Neural crest cell (in vitro differentiated cells): Measurements from ENCODE around the gene RASAL3. TPM values are rescaled to one million over a fixed set of nuclear protein-coding genes. Genes with fewer than 3 reads are reported as not detected.

Experiments used
- DNase-seq: peaks from one replicate; pipeline ENCODE4 v3.0.0; 2021; ENCODE audit warnings: low read depth, mixed read lengths, low spot score
- H3K27ac Mint-ChIP-seq: one replicate; pipeline ENCODE4 v1.8.0; 2021; ENCODE audit warnings: mild to moderate bottlenecking, mixed read lengths; ENCODE audit not compliant: unreplicated experiment
- H3K27me3 Mint-ChIP-seq: 2 replicates; pipeline ENCODE4 v1.8.0; 2021; ENCODE audit warnings: low read depth, mild to moderate bottlenecking, mixed read lengths
- H3K36me3 Mint-ChIP-seq: 2 replicates; pipeline ENCODE4 v1.8.0; 2021; ENCODE audit warnings: low read depth, mild to moderate bottlenecking, mixed read lengths
- H3K4me1 Mint-ChIP-seq: 2 replicates; pipeline ENCODE4 v1.8.0; 2021; ENCODE audit warnings: mixed read lengths
- H3K4me3 Mint-ChIP-seq: one replicate; pipeline ENCODE4 v1.8.0; 2021; ENCODE audit warnings: mild to moderate bottlenecking, mixed read lengths
- H3K9me3 Mint-ChIP-seq: 2 replicates; pipeline ENCODE4 v1.8.0; 2021; ENCODE audit warnings: mixed read lengths
- CTCF ChIP-seq: fragments of 200-600 bp; sonication (generic); conservative IDR thresholded peaks from 2 replicates; pipeline ENCODE4 v1.5.0; 2021; ENCODE audit warnings: antibody characterized with exemption, mild to moderate bottlenecking
- long read RNA-seq: library from polyadenylated mRNA; unstranded; transcript quantifications from one replicate; pipeline ENCODE4 v2.0.0, GENCODE V29; 2020
- total RNA-seq: library from RNA; stranded (reverse); gene quantifications from 2 replicates; pipeline ENCODE4 v1.2.1, GENCODE V29; 2021

Gene RASAL3
- not detected in 2 replicates for total RNA-seq
- long read RNA-seq = 0 reads

- no peaks in the 10 kb centered on the region for H3K9me3 Mint-ChIP-seq
- H3K4me3 Mint-ChIP-seq = no peak within 1 kb of the TSS
- DNase-seq = no peak
- H3K27ac Mint-ChIP-seq = no peak within 1 kb of the TSS
- peaks cover 75% of the 10 kb centered on the region for H3K27me3 Mint-ChIP-seq
- H3K36me3 Mint-ChIP-seq = peaks cover 2% of the 10 kb centered on the region
- H3K4me1 Mint-ChIP-seq = no peaks in the 10 kb centered on the region
- TF ChIP-seq CTCF = no peak
Observed at GRCh38 chr19:15464394-15465385, at the start of gene RASAL3. RASAL3 (minus strand) TSS chr19:15464544; CDS start chr19:15464358, 186 bp downstream.

GRCh38 chr19:15511671-15512424, 47.5 kb upstream of the RASAL3 start:
- peaks cover 9% of the 10 kb centered on the region for H3K27me3 Mint-ChIP-seq
- no peaks in the 10 kb centered on the region for H3K36me3 Mint-ChIP-seq
- TF ChIP-seq CTCF = no peak
- peaks cover 3% of the 10 kb centered on the region for H3K9me3 Mint-ChIP-seq
- H3K4me1 Mint-ChIP-seq = no peaks in the 10 kb centered on the region
- H3K27ac Mint-ChIP-seq = no peak overlapping the region
- H3K4me3 Mint-ChIP-seq = no peak overlapping the region
- no peak for DNase-seq

GRCh38 chr19:15508035-15508710, 43.8 kb upstream of the RASAL3 start, which contains the start of gene CYP4F22:
CYP4F22 (plus strand) TSS chr19:15508525; CDS start chr19:15525337, 16,812 bp downstream.
- no peak within 1 kb of the TSS for H3K4me3 Mint-ChIP-seq
- H3K36me3 Mint-ChIP-seq = no peaks in the 10 kb centered on the region
- DNase-seq = no peak
- TF ChIP-seq CTCF = no peak
- H3K27me3 Mint-ChIP-seq = peaks cover 4% of the 10 kb centered on the region
- no peaks in the 10 kb centered on the region for H3K4me1 Mint-ChIP-seq
- H3K27ac Mint-ChIP-seq = no peak within 1 kb of the TSS
- H3K9me3 Mint-ChIP-seq = peaks cover 3% of the 10 kb centered on the region

GRCh38 chr19:15507068-15508034, 43.0 kb upstream of the RASAL3 start:
- H3K4me3 Mint-ChIP-seq = no peak overlapping the region
- no peaks in the 10 kb centered on the region for H3K4me1 Mint-ChIP-seq
- no peak overlapping the region for H3K27ac Mint-ChIP-seq
- H3K9me3 Mint-ChIP-seq = peaks cover 3% of the 10 kb centered on the region
- DNase-seq = no peak
- H3K27me3 Mint-ChIP-seq = peaks cover 6% of the 10 kb centered on the region
- no peaks in the 10 kb centered on the region for H3K36me3 Mint-ChIP-seq
- no peak for TF ChIP-seq CTCF
